GM12891 (cell line): ENCODE results near the gene BPIFA1.

Experiments
- DNase-seq: peaks from one replicate; pipeline ENCODE4 v3.0.0; 2011; ENCODE audit warnings: low spot score; ENCODE audit not compliant: insufficient read length
- FAIRE-seq: peaks from 2 replicates; lab custom pipeline; 2011; peaks lifted over from hg19 to GRCh38; lab: Jason Lieb, UNC
- PAX5 ChIP-seq: IDR thresholded peaks from 2 replicates; pipeline ENCODE4 v1.6.1; 2011; ENCODE audit warnings: low read length, moderate library complexity, mild to moderate bottlenecking; ENCODE audit not compliant: insufficient read depth, severe bottlenecking
- POLR2A ChIP-seq: IDR thresholded peaks from 2 replicates; pipeline ENCODE4 v1.6.1; 2011; ENCODE audit warnings: low read depth, low read length, control low read depth
- POLR2AphosphoS5 ChIP-seq: IDR thresholded peaks from 2 replicates; pipeline ENCODE4 v1.6.1; 2011; ENCODE audit warnings: low read depth, low read length, control low read depth
- POU2F2 ChIP-seq: IDR thresholded peaks from 2 replicates; pipeline ENCODE4 v1.6.1; 2011; ENCODE audit warnings: low read depth, mild to moderate bottlenecking, control low read depth, low read length, moderate library complexity
- SPI1 ChIP-seq: IDR thresholded peaks from 2 replicates; pipeline ENCODE4 v1.6.1; 2011; ENCODE audit warnings: low read depth, low read length, control low read depth
- TAF1 ChIP-seq: IDR thresholded peaks from 2 replicates; pipeline ENCODE4 v1.6.1; 2011; ENCODE audit warnings: low read depth, low read length, control low read depth

Gene BPIFA1

DNA sequence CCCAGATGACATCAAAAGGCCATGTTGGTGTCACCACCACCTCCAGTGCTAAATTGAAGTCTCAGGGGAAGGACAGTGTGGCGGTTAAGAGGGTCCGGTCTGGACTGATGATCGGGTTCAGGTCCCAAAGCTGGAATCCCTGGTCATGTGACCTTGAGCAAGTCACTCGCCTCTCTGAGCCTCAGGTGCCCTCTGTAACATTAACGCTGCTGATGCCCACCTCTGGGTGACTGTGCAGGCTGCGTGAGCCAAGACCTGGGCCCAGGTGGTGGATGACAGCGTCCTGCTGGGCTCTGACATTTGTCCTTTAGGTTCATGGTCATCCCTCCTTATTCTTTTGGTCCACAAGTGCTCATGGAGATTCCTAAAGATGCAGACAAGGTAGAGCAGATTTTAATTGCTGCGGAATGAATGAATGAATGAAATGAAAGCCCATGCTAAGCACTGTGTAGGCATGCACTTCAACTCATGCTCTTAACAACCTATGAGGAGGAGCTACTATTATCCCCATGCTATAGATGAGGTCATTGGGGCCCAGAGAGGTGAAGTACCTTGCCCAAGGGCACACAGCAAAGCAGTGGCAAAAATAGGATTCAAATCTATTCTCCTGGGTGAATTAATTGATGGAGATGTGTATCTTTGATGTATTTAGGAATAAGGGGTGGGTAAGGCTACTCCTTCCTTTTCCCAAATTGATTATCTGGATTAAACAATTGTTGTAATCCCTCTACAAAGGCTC lies 46.6 kb downstream of the BPIFA1 start:
- FAIRE-seq (no peak), DNase-seq (no peak)
- no peak for TF ChIP-seq TAF1
- TF ChIP-seq PAX5: no peak
- no peak for TF ChIP-seq SPI1
- no peak for TF ChIP-seq POLR2A
- no peak for TF ChIP-seq POU2F2
- no peak for TF ChIP-seq POLR2AphosphoS5

DNA sequence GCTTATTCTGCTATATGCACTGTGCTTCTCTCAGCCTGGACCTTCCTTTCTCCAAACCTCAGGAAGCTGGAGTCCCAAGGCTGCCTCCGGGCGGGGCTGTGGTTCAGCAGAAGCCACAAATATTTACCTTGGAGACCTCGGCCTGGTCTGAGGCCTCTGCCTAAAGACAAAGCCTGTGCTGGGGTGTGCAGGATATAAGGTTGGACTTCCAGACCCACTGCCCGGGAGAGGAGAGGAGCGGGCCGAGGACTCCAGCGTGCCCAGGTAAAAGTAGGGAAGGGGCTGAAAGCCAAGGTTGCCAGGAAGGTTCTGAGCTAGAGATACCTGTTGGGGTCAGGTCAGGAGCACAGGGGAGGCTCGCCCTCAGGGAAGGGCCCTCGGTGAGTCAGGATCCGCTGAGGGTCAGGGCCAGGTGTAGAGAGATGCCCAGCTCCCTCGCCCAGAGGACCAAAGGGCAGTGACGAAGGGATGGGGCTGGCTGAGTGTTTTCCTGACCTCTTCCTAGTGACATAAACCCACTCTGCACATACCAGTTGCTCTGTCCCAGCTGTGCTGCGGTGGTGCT lies 47.3 kb downstream of the BPIFA1 start, which contains the start of gene BPIFB1:
BPIFB1 (plus strand) TSS at position 224 of the 565 bp plus-strand sequence. CDS start 2,860 bp downstream, outside the sequence.
- no peak for FAIRE-seq
- DNase-seq: no peak
- TF ChIP-seq SPI1 (no peak), POLR2AphosphoS5 (no peak), PAX5 (no peak), POU2F2 (no peak), POLR2A (no peak), TAF1 (no peak)

DNA sequence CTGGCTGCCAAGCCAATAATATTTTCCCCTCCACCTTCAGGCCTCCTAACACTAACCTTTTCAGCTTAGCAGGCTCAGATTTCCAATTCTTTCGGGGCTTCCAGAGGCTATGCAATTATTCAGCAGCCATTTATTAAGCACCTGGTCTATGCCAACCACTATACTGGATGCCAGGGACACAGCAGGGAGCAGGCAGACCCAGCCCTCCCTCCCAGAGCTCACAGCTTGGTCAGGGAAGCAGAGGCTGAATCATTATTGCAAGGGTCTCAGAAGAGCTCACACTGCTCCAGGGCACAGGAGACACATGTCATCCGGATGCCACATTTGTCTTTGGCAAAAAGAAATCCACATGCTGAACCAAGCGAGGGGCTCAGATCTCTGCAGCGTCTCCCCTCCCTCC lies 48.5 kb downstream of the BPIFA1 start:
- TF ChIP-seq TAF1 (no peak), POU2F2 (no peak), POLR2A (no peak), POLR2AphosphoS5 (no peak), SPI1 (no peak)
- FAIRE-seq (no peak), DNase-seq (no peak)

DNA sequence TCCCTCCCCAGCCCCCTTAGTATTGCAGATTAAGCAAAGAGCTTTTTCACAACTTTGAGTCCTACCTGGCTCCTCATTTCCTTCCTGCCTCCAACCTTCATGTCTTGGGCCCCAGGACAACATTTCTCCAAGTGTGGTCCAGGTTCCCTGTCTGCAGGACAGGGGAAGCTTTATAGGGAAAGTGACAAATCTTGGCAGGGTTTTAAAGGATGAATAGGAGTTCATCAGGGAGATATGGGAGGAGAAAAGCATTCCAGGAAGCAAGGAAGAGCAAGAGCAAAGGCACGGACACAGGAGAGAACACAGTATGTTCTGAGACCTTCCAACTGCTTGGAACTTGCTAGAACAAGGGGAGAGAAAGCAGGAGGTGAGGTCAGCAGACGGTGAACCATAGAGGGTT lies 49.1 kb downstream of the BPIFA1 start:
- DNase-seq: no peak
- no peak for FAIRE-seq
- TF ChIP-seq POLR2A: no peak
- TF ChIP-seq POLR2AphosphoS5: no peak
- no peak for TF ChIP-seq POU2F2
- TF ChIP-seq PAX5: no peak
- no peak for TF ChIP-seq SPI1
- no peak for TF ChIP-seq TAF1

DNA sequence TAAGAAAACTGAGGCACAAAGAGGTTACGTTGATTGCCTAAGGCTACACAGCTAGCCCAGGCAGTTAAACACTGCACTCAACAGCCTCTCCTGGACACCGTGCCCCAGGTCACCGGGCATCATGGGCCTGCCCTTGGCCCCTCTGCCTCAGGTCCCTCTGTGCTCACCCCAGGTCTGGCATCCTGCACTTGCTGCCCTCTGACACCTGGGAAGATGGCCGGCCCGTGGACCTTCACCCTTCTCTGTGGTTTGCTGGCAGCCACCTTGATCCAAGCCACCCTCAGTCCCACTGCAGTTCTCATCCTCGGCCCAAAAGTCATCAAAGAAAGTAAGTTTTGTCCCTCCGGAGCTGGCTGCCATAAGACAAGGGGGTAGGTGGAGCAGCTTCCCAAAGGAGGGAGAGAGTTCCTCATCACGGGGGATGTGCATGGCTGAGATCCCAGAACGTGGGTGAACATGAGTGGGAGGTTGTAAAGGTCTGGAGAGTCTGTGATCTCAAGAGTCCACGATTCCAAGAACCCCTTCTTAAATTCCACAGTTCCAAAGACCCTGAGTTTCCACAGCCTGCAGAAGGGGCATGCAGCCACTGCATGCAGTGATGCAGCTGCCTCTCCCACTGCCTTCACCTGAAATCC lies 50.2 kb downstream of the BPIFA1 start:
- TF ChIP-seq PAX5 (no peak), POLR2AphosphoS5 (no peak), POU2F2 (no peak), SPI1 (no peak), TAF1 (no peak), POLR2A (no peak)
- DNase-seq (no peak), FAIRE-seq (no peak)

DNA sequence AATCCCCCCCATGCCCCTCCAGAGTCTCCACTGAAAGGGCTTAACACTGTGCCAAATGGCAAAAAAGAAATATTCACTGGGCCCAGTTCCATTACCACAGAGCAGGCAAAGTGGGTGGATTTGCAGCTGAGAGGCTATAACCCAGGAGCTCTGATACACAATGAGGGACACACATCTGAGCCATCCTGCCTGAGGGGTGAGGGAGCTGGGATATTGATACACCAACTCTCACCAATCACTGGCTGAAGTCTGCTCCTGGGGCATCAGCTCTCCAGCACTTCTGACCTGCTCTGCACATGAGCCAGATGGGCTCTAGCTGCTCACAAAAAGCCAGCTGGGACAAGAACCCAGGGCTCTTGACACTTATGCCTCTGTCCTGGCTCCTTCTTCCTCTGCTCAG lies 52.1 kb downstream of the BPIFA1 start:
- DNase-seq: no peak
- no peak for FAIRE-seq

DNA sequence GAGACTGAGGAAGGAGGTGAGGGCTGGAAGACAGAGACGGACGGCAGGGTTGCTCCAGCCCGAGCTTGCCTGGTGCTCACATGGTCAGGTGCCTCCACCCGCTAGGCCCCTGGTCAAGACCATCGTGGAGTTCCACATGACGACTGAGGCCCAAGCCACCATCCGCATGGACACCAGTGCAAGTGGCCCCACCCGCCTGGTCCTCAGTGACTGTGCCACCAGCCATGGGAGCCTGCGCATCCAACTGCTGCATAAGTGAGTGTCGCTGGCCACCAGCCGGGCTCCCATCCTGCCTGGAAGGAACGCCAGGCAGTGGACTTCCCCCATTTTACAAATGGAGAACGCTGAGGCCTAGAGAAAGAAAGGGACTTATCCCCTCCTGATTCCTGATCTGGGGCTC lies 55.1 kb downstream of the BPIFA1 start:
- no peak for TF ChIP-seq POLR2A
- no peak for TF ChIP-seq TAF1
- no peak for TF ChIP-seq PAX5
- TF ChIP-seq POU2F2: no peak
- TF ChIP-seq SPI1: no peak
- TF ChIP-seq POLR2AphosphoS5: no peak
- no peak for FAIRE-seq
- DNase-seq: no peak

More for the DNA sequence above, 52.1 kb downstream of the BPIFA1 start:
- no peak for TF ChIP-seq POU2F2
- TF ChIP-seq SPI1: no peak
- TF ChIP-seq TAF1: no peak
- TF ChIP-seq POLR2A: no peak
- TF ChIP-seq PAX5: no peak
- TF ChIP-seq POLR2AphosphoS5: no peak

DNA sequence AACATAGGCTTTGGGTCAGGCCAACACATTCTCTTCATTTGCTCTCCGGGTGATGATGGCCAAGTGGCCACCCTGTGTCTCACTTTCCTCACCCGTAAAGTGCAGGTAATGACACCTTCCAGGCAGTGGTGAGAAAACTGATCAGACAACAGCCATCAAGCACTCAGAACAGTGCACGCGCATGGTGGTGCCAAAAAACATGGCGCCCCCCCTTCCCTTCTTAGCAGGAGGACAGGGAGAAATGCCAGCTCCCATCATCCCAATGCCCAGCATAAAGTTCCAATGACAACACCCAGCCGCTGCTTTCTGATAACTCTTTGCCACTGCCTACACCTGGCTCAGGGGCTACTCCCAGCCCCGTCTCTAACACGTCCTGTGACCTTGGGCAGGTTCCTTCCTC lies 55.6 kb downstream of the BPIFA1 start:
- DNase-seq: no peak
- no peak for FAIRE-seq
- TF ChIP-seq POU2F2 (no peak), TAF1 (no peak), POLR2A (no peak), SPI1 (no peak), PAX5 (no peak), POLR2AphosphoS5 (no peak)

DNA sequence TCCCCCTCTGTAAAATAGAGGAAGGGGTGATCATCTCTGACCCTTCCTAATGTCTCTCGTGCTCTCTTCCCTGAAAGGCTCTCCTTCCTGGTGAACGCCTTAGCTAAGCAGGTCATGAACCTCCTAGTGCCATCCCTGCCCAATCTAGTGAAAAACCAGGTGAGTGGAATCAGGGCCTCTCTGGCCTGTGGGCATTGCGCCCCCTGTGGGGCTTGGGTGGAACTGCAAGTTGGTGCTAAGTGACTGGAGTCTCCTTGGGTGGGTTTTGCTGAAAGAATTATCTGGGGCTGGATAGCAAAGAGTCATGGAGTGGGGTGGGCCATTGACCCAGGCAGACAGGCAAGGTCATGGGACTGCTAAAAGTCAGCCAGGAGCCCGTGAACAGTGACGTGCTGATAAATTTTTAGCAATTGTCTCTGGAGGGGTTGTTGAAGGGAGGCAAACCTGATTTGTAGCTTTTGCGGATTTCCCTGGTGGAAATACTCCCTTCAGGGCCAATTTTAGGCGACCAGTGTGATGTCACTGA lies 56.1 kb downstream of the BPIFA1 start:
- FAIRE-seq (peak; percentile 69), DNase-seq (peak; percentile 58)
- TF ChIP-seq PAX5 (no peak), SPI1 (no peak), POLR2AphosphoS5 (no peak), POLR2A (no peak), POU2F2 (no peak), TAF1 (no peak)
